Ovary (tissue), 3 donors: ENCODE results near the gene ANKDD1B.

ENCODE experiments used
- EP300 ChIP-seq: sonication (generic); formaldehyde crosslinking; IDR thresholded peaks from one replicate; pipeline ENCODE4 v1.6.1; 2017; ENCODE audit warnings: antibody characterized with exemption
- POLR2A ChIP-seq: fragments of 450-650 bp; IDR thresholded peaks from one replicate; pipeline ENCODE4 v1.6.1; 2017; ENCODE audit warnings: antibody characterized with exemption, mild to moderate bottlenecking, moderate library complexity
- TF ChIP-seq, protein P1 (sequence below), 3 donors: fragments of 450-650 bp in 2 of 3; fragments of 200-600 bp in 1 of 3; IDR thresholded peaks; one replicate each; pipeline versions ENCODE4 v1.5.1 to v1.8.0; 2016 to 2022; ENCODE audit warnings: antibody characterized with exemption in 3 of 3, mild to moderate bottlenecking in 1 of 3
- donor health status: DM: no; HTN: no; CAD: no.

DNA sequence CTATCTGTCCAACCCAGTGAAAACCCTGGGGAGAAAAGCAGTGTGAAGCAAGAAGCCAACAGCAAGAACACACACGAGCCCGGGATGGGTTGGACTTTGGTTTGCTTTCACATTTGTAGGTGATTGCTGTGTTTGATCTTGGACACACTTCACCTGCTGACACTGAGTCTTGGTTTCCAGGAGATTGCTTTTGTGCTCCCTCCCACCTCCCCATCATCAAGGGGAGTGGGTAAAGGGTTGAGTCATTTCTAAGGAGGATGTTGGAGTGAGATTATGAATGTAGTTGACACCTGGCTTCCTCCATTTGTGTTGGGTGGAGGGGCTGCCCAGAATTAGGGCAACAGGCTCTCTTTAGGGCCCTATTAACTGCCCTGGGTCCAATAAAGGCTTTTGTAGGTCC lies 37.5 kb downstream of the ANKDD1B start:
- TF ChIP-seq, protein P1, sequence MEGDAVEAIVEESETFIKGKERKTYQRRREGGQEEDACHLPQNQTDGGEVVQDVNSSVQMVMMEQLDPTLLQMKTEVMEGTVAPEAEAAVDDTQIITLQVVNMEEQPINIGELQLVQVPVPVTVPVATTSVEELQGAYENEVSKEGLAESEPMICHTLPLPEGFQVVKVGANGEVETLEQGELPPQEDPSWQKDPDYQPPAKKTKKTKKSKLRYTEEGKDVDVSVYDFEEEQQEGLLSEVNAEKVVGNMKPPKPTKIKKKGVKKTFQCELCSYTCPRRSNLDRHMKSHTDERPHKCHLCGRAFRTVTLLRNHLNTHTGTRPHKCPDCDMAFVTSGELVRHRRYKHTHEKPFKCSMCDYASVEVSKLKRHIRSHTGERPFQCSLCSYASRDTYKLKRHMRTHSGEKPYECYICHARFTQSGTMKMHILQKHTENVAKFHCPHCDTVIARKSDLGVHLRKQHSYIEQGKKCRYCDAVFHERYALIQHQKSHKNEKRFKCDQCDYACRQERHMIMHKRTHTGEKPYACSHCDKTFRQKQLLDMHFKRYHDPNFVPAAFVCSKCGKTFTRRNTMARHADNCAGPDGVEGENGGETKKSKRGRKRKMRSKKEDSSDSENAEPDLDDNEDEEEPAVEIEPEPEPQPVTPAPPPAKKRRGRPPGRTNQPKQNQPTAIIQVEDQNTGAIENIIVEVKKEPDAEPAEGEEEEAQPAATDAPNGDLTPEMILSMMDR (IDR thresholded peaks at IDR 0.05), result no peak
- TF ChIP-seq POLR2A, result no peak
- TF ChIP-seq EP300, result no peak
